ENCODE measurements around the gene GALNTL6.
"Not testable (repeated sequence)": the region's sequence is repeated elsewhere in the genome, so short reads cannot be mapped to it uniquely, and the experiment has no call there.

Gene GALNTL6

DNA sequence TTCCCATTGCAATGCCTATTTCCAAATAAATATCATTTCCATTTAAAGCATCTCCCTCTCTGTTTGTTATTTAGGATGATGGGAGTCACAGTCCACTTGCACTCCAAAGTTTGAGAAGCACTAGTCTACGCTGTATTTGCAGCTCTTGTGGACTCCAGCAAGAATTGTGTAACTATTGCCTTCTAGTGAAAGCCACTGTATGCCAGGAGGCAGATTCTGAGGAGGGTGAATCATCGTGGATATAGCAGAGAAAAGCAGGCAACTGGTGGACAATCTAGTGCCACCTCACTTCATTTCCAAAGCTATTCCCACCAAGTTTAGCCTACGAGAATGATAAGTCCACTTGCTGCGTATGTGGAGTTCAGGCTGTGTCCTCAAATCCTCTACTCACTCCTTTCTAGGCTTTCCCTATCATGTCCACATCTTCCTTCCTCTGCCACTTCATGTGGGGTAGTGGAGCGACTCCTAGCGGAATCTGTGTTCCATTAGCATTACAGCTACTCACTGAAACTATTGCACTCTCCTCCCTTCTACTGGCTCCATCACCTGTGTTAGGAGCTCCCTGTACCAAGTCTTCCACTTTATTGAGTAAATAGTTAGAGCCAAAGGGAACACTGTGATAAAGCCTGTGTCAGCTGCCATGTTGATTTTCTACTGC, 853.6 kb downstream of the GALNTL6 start:
- no peak for DNase-seq (ENCODE audit: low read depth)

DNA sequence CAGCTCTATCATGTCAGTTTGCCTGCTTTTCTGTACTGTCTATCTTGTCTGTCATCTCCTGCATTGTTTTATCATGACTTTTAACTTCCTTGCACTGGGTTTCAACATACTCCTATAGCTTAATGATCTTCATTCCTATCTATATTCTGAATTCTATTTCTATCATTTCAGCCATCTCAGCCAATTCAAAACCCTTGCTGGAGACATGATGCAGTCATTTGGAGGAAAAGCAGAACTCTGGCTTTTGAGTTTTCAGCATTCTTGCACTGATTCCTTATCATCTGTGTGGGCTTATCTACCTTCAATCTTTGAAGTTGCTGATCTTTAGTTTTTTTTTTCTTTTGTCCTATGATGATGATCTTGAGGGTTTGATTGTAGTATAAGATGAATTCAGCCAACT, 861.6 kb downstream of the GALNTL6 start:
- no peak for DNase-seq (ENCODE audit: low read depth)

DNA sequence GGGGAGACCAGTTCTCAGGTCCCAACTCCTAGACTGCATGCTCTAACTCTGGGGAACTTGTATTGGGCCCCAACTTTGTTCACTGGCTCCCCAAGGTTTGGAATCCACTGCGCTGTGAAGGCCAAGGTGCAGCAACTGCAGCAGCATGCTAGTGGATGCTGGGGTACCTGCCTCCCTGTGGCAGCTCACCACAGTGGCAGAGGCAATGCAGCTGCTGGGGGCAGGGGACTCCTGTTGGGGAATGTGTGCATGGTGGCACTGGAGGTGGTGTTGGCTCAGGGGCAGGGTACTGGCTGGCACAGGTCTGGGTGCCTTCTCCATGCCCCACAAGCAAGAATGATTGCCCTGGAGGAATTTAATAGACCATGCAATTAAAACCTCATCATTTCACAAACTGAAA, 862.0 kb downstream of the GALNTL6 start:
- DNase-seq (ENCODE audit: low read depth) = no peak

DNA sequence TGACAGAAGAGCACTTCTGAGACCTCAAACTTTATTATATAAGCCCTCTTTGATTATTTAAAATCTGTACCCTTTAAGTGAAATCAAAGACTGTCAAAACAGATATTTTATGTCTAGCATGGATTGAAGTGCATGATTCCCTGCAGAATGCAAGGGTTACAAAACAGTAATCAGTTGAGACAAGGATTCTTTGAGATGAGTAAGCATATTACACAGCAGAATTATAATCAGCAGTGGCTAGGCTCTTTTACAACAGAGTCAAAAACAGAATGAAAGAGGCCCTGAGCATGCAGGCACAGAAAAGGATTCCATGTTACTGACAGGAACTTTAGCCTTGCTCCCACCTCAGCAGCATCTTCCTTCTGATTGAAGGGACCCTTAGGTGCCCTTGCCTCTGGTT, 867.5 kb downstream of the GALNTL6 start:
- no peak for DNase-seq (ENCODE audit: low read depth)

DNA sequence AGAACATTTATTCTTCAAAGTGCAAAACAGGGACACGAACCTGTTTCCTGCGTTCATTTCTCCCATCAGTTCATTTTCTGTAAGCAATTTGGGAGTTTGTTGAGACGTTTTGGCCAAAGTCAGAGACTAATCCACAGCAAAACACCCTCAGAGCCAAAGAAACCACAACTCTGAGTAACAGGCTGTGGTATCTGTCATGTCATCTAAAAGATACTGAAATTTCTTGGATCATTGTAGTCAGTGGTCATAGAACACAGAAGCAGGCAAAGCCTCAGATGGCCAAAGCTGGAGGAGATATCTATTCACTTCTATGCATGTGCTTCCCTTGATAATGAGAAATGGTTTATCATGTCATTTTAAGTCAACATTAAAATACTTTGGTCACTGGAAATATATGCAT, 869.8 kb downstream of the GALNTL6 start:
- DNase-seq (ENCODE audit: low read depth) = no peak

DNA sequence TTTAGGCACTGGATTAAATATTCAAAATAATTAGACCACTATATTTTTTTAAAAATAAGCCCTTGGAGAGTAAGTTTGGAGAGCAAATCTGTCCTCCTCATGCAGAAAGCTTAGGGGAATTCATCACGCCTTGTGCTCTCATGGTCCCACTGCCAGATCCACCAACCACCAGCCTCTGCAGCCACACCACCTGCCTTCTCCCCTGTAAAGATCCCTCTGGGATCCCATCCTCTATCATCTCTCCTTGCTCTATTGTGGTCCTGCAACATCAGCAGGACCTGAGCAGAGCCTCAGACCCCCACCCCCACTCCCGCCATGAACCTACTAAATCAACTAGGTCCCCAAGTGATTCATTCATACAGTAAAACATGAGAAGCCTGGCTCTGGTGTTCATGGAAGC, 872.8 kb downstream of the GALNTL6 start:
- DNase-seq (ENCODE audit: low read depth) = no peak

DNA sequence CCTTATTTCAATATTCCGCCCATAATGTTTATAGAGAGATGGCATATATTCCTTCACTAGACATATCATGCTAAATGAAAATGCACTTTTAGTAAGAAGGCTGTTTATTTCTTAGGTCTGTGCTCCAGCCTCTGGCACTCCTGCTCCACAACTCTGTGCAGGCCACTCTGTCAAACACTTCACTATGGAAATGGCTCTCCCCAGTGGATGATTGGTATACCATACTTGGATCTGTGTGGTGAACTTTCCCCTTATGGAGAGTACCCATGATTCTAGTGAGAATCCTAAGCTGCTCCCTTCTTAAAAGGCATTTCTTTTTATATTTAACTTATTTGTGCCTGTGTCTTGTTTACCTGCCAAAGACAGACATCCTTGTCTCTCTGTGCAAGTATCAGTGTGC, 875.3 kb downstream of the GALNTL6 start:
- no peak for DNase-seq (ENCODE audit: low read depth)

DNA sequence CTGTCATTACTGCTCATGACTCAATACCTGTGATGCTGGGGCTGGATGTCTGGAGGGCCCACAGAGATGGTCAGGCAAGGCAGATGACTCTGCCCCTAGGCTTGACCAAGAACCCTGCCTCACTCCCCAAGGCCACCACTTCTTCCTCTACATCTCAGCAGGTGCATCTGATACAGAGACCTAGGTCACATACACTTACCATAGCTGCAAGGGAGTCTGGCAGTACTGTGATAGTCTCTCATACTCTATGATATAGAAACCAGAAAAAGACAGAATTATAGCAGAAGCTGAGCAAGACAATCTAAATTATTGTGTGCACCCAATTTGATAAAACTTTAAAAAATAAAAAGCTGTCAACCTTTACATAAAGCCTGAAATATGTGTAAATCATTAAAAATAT, 878.3 kb downstream of the GALNTL6 start:
- DNase-seq (ENCODE audit: low read depth) = no peak

DNA sequence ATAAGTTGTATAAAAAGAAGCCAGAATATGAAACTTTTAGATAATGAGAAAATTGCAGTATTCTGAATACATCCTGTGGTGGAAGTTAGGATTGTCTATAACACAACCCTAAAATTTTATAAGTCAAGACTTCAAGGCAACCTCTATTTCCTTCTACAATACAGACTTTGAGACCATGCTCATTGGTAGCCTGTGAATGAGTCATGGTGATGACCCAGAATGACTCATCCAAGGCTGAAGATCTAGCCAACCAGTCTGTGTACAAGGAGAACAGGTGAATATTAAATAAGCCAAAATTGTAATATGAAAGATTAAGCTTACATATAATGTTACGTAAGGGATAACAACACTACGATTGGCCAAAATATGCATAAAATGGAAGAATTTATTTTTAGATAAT, 879.5 kb downstream of the GALNTL6 start:
- no peak for DNase-seq (ENCODE audit: low read depth)

DNA sequence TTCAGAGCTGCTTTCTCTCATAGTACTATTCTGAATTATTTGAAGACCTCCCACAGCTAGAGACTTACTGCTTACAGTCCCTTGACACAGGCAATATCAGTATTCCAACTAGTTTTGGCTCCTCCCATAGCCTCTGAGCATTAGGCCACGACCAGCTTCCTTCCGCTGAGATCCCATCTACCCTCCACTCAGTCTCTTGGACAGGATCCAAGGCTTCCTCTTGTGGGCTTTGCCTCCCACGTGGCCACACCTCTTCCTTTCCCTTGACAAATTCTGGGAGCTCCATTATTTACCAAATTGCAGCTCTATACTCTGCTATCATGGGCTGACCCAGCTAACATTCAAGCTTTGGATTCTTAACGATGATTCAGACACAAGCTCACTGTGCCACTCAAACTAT, 885.1 kb downstream of the GALNTL6 start:
- no peak for DNase-seq (ENCODE audit: low read depth)

DNA sequence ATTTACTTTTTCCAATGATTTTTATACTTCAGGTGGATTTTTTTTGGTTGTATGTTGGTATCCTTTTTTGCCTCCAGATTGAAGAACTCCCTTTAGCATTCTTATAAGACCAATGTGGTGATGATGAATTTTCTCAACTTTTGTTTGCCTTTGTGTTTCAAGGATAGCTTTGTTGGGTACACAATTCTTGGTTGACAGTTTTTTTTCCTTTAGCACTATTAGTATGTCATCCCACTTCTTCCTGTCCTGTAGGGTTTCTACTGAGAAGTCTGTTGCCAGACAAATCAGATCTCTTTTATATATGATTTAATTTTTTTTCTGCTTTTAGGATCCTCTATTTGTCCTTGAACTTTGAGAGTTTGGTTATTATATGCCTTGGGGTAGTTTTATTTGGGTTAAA, 892.4 kb downstream of the GALNTL6 start:
- DNase-seq (ENCODE audit: low read depth) = no peak

DNA sequence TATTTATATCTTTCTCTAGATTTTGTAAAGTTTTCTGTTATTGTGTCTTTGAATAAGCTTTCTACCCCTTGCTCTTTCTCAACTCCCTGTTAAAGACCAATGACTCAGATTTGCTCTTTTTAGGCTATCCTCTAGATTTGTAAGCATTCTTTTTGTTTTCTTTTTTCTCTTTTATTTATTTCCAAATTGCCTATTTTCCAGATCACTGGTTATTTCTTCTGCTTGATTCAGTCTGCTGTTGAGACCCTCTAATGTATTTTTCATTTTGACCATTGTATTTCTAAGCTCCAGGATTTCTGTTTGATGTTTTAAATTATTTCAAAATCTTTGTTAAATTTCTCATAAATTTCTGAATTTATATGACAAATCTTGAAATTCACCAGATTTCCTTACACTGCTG, 892.8 kb downstream of the GALNTL6 start:
- DNase-seq (ENCODE audit: low read depth) = no peak

DNA sequence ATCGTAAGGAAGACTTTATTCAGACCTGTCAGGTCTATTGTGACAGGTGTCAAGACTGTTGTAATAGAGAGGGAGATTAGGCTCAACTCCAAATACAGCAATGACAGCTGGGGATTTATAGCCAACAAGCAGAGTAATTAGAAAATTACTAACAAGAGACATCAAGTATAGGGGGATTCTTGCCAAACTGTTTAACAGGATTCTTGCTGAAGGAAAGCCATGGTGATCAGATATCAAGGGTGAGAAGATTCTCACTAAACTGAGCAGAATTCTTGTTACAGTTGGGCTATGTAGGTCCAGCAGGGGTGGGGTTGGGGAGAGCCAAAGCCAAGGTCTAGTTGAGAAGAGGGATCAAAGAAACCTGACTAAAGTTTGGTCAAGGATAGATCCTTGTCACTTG, 894.4 kb downstream of the GALNTL6 start:
- no peak for DNase-seq (ENCODE audit: low read depth)

DNA sequence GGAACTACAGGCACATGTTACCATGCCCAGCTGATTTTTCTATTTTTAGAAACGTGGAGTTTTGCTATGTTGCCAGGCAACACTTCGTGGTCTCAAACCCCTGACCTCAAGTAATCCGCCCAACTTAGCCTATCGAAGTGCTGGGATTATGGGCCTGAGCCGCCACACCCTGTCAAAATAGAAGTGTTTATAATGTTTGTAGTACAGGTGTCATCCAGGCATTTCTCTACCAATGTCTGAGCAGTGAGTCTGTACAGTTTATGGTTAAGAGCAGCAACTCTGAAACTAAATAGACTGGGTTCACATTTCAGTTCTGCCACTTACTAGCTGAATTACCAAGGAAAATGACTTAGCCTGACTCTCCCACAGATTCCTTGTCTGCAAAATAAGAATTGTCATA, 895.0 kb downstream of the GALNTL6 start:
- no peak for DNase-seq (ENCODE audit: low read depth)

DNA sequence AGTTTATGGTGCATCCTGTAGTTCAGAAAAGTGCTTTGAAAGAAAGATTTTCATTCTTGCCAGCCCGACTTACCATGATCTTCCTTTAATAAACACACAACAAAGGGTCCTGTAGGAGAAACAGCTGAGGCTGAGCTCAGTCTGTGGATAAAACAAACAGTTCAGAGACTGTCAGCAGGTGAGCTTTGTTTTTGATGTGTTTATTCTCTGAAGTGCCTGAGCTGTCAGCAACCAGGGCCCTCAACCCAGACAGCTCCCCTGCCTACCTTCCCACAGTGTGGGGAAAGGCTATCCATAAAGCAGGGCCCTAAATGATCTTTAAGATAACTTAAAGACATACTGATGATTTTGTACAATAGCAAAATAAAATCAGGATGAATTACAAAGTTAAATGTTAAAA, 896.2 kb downstream of the GALNTL6 start:
- no peak for DNase-seq (ENCODE audit: low read depth)

DNA sequence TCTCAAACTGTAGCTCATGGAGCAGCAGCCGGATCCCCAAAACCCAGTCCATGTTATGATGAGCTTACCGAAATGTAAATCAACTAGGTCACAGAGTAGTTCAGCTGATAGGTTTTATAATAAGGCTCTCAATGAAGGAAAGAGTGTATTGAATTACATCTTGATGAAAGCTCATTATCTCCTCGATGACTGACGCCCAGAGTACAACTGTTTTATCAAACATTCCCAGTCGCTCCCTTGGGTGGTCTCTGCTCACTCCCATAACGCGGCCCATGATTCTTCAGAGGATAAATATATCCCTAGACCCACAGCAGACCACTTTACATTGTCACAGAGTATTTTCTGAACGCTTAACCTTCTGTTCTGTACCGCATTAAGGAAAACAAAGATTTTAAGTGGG, 903.1 kb downstream of the GALNTL6 start:
- DNase-seq (ENCODE audit: low read depth) = no peak

DNA sequence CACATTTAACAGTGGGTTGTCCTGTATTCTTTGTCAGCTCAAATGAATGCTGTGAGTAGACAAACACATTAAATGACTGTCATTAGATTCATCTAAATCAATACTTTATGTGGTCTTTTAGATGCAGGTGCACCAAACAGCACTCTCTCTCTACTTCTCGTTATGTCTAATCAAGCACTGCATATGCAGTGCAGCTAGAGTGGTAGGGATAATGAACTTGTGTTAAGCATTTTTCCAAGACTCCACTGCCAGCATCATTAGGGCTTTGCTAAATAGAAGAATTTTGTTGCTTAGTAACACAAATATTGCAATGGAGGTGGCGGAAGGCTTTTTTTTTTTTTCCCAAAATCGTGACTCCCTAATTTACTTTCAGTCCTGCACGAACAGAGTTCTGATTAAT, 908.5 kb downstream of the GALNTL6 start:
- no peak for DNase-seq (ENCODE audit: low read depth)

DNA sequence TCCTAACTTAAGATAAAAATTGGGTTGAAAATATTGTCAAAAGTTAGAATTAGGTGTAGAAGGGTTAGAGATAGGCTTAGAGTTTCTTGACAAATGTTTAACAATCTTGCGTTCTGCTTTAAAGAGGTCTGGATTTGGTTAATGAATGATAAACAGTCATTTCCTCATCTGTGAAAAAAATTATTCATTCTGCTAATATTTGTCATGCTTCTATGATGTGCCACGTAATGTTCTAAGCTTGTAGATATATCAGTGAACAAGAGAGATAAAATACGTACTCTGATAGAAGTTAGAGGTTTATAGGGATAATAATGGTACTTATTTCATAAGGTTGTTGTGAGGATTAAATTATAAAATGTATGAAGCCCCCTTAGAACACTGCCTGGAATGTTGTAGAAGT, 912.4 kb downstream of the GALNTL6 start:
- DNase-seq (ENCODE audit: low read depth) = peak; percentile 7

DNA sequence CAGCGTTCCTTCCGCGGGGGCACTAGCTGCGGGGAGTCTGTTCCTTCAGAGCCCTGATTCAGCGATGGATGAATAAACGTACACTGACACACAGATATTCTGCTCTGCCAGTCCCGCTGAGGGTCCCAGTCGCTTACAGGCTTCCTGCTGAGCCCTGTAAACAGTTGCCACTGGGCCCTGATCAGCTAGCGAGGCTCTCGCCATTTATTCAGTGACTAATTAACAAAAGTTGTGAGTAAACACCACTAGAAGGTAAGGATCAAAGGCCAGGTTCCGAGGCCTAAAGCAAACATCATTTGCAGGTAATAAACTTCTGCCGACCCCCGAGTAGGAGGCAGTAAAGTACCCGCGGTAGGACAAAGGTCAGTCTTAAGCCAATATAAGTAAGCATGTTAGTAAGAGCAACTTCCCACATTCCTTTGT, 912.8 kb downstream of the GALNTL6 start:
- DNase-seq (ENCODE audit: low read depth) = no peak

DNA sequence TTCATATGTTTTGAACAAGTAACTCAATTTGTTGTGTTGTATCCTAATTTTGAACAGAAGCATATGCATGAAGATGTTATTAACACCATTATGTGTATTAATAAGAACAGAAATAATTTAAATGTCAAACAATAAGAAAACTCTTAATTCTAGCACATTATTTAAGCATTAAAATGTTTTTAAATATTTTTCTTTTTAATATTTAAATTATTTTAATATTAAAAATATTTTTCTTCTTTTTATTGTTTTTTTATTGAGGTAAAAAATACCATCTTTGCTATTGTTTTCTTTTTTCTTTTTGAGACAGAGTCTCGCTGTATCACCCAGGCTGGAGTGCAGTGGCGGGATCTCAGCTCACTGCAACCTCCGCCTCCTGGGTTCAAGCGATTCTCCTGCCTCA, 914.4 kb downstream of the GALNTL6 start:
- no peak for DNase-seq (ENCODE audit: low read depth)

DNA sequence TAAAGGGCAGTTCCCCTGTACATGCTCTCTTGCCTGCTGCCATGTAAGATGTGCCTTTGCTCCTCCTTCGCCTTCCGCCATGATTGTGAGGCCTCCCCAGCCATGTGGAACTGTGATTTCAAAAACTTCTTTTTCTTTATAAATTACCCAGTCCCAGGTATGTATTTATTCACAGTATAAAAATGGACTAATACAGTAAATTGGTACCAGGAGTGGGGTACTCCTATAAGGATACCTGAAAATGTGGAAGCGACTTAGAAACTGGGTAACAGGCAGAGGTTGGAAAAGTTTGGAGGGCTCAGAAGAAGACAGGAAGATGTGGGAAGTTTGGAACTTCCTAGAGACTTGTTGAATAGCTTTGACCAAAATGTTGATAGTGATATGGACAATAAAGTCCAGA, 920.4 kb downstream of the GALNTL6 start:
- not testable (repeated sequence) for DNase-seq (ENCODE audit: low read depth)

DNA sequence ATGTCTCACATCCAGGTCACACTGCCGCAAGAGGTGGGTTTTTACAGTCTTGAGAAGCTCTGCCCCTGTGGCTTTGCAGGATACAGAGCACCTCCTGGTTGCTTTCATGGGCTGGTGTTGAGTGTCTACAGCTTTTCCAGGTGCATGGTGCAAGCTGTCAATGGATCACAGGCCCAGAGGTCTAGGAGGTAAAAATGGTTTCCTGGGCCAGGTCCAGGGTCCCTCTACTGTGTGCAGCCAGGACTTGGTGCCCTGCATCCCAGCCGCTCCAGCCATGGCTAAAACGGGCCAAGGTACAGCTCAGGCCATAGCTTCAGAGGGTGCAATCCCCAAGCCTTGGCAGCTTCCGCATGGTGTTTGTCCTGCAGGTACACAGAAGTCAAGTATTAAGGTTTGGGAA, 921.4 kb downstream of the GALNTL6 start:
- no peak for DNase-seq (ENCODE audit: low read depth)

DNA sequence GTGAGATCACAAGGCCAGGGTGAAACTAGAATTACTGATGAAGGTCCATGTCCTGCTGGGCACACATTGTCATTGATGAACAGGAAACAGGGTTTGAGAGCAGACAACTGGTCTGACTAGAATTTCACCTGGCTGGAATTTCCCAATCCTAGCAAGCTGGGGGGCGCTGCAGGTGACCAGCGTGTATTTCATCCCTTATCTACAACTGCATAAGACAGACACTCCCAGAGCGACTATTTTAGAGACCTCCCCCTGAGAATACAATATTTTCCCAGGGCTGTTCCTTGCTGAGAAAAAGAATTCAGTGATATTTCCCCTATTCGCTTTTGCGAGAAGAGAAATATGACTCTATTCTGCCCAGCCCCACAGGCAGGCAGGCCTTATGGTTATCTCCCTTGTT, 922.8 kb downstream of the GALNTL6 start:
- DNase-seq (ENCODE audit: low read depth) = no peak

DNA sequence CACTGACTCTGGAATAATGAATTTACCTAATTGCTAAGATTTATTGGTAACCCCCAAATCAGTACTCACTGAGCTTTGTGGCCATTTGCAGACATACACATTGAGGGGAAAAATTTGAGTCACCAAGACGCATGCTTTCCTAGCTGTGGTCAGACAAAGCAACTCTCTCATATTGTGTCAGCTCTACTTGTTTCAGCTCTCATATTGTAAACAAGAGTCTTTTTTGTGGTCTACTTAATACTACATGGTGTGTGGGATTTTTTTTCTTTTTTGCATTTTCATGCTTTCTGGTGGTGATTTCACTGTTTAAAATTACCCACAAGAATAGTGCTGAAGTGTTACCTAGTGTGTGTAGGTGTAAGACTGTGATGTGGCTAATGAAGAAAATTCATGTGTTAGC, 927.2 kb downstream of the GALNTL6 start:
- no peak for DNase-seq (ENCODE audit: low read depth)

DNA sequence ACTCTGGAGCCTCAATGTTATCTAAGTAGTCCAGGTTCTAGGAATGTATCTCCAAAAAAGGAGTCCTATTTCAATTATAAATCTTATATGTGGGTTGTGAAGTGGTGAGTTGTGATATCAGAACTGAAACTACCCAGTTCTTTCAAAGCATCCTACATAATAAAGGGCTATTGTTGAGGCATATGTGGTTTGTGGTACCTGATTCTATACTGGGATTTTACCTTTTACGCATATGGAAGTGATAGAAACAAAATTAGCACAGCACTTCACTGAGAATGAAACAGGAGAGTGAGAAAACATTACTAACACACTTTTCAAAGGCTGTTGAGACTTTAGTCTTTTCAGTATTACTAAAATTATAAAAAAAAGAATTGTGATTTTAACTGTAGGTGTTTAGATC, 937.7 kb downstream of the GALNTL6 start:
- DNase-seq (ENCODE audit: low read depth) = no peak
